ENCODE data around the gene GPR139.

The GPR139 gene

GRCh38 chr16:20040011-20040410 lies 33.7 kb downstream of the GPR139 start:
- CTCF ChIA-PET, result no interaction called here
- POLR2A ChIA-PET, result no interaction called here
- TF ChIP-seq ARNT (IDR thresholded peaks at IDR 0.05) (no peak), BHLHE40 (IDR thresholded peaks at IDR 0.05; ENCODE audit: borderline replicate concordance) (no peak), CTBP1 (IDR thresholded peaks at IDR 0.05; ENCODE audit: borderline replicate concordance) (no peak), PKNOX1 (IDR thresholded peaks at IDR 0.05) (no peak), ZNF384 (IDR thresholded peaks at IDR 0.05) (no peak), L3MBTL2 (conservative IDR thresholded peaks at IDR 0.05) (no peak), SUZ12 (IDR thresholded peaks at IDR 0.05) (no peak), FOXK2 (IDR thresholded peaks at IDR 0.05) (no peak)
- DNase-seq (ENCODE audit: extremely low spot score), result no peak

GRCh38 chr16:20029611-20030010 lies 44.1 kb downstream of the GPR139 start:
- no peak for TF ChIP-seq CTBP1 (IDR thresholded peaks at IDR 0.05; ENCODE audit: borderline replicate concordance)
- no peak for TF ChIP-seq FOXK2 (IDR thresholded peaks at IDR 0.05)
- TF ChIP-seq PKNOX1 (IDR thresholded peaks at IDR 0.05), result no peak
- TF ChIP-seq NFRKB (IDR thresholded peaks at IDR 0.05), result no peak
- no peak for TF ChIP-seq BHLHE40 (IDR thresholded peaks at IDR 0.05; ENCODE audit: borderline replicate concordance)
- no peak for TF ChIP-seq ELF4 (IDR thresholded peaks at IDR 0.05)
- TF ChIP-seq FOXA1 (IDR thresholded peaks at IDR 0.05), result no peak
- TF ChIP-seq ARNT (IDR thresholded peaks at IDR 0.05), result no peak
- no peak for TF ChIP-seq LEF1 (IDR thresholded peaks at IDR 0.05; ENCODE audit: borderline replicate concordance)
- no peak for TF ChIP-seq SUZ12 (IDR thresholded peaks at IDR 0.05)
- TF ChIP-seq ZNF384 (IDR thresholded peaks at IDR 0.05), result no peak
- TF ChIP-seq HDGF (IDR thresholded peaks at IDR 0.05; ENCODE audit: borderline replicate concordance), result no peak
- TF ChIP-seq FOXM1 (IDR thresholded peaks at IDR 0.05; ENCODE audit: borderline replicate concordance), result no peak
- no peak for TF ChIP-seq SP1 (IDR thresholded peaks at IDR 0.05)
- ChIA-PET CTCF (no interaction called here), POLR2A (no interaction called here)
- DNase-seq (ENCODE audit: extremely low spot score), result no peak

- ChIA-PET POLR2A (no interaction called here), CTCF (no interaction called here)
- TF ChIP-seq CTBP1 (IDR thresholded peaks at IDR 0.05; ENCODE audit: borderline replicate concordance) (no peak), NFRKB (IDR thresholded peaks at IDR 0.05) (no peak), ELF4 (IDR thresholded peaks at IDR 0.05) (no peak), TARDBP (IDR thresholded peaks at IDR 0.05) (no peak), SP1 (IDR thresholded peaks at IDR 0.05) (no peak), ZNF384 (IDR thresholded peaks at IDR 0.05) (no peak), LEF1 (IDR thresholded peaks at IDR 0.05; ENCODE audit: borderline replicate concordance) (no peak), FOXM1 (IDR thresholded peaks at IDR 0.05; ENCODE audit: borderline replicate concordance) (no peak), SUZ12 (IDR thresholded peaks at IDR 0.05) (no peak), HDGF (IDR thresholded peaks at IDR 0.05; ENCODE audit: borderline replicate concordance) (no peak), BHLHE40 (IDR thresholded peaks at IDR 0.05; ENCODE audit: borderline replicate concordance) (no peak), FOXK2 (IDR thresholded peaks at IDR 0.05) (no peak), FOXA1 (IDR thresholded peaks at IDR 0.05) (no peak), L3MBTL2 (conservative IDR thresholded peaks at IDR 0.05) (no peak), PKNOX1 (IDR thresholded peaks at IDR 0.05) (no peak), ARNT (IDR thresholded peaks at IDR 0.05) (no peak)
Measured at GRCh38 chr16:20026361-20027072, 47.2 kb downstream of the GPR139 start.

GRCh38 chr16:20023190-20023589 lies 50.5 kb downstream of the GPR139 start:
- TF ChIP-seq ELF4 (IDR thresholded peaks at IDR 0.05) (no peak), BHLHE40 (IDR thresholded peaks at IDR 0.05; ENCODE audit: borderline replicate concordance) (no peak), TARDBP (IDR thresholded peaks at IDR 0.05) (no peak), PKNOX1 (IDR thresholded peaks at IDR 0.05) (no peak), LEF1 (IDR thresholded peaks at IDR 0.05; ENCODE audit: borderline replicate concordance) (no peak)
- CTCF ChIA-PET, result no interaction called here
- no peak for DNase-seq (ENCODE audit: extremely low spot score)
- POLR2A ChIA-PET, result no interaction called here

More at GRCh38 chr16:20026361-20027072, 47.2 kb downstream of the GPR139 start:
- DNase-seq (ENCODE audit: extremely low spot score), result no peak

- ChIA-PET POLR2A (no interaction called here), CTCF (no interaction called here)
- TF ChIP-seq FOXM1 (IDR thresholded peaks at IDR 0.05; ENCODE audit: borderline replicate concordance) (no peak), HDGF (IDR thresholded peaks at IDR 0.05; ENCODE audit: borderline replicate concordance) (no peak), NFRKB (IDR thresholded peaks at IDR 0.05) (no peak), LEF1 (IDR thresholded peaks at IDR 0.05; ENCODE audit: borderline replicate concordance) (no peak), ARNT (IDR thresholded peaks at IDR 0.05) (no peak), SUZ12 (IDR thresholded peaks at IDR 0.05) (no peak)
- DNase-seq (ENCODE audit: extremely low spot score), result no peak
Measured at GRCh38 chr16:20020976-20021375, 52.7 kb downstream of the GPR139 start.

- POLR2A ChIA-PET, result no interaction called here
- TF ChIP-seq LEF1 (IDR thresholded peaks at IDR 0.05; ENCODE audit: borderline replicate concordance), result no peak
- no peak for TF ChIP-seq ARNT (IDR thresholded peaks at IDR 0.05)
- no peak for TF ChIP-seq CTBP1 (IDR thresholded peaks at IDR 0.05; ENCODE audit: borderline replicate concordance)
- no peak for TF ChIP-seq SUZ12 (IDR thresholded peaks at IDR 0.05)
- TF ChIP-seq FOXA1 (IDR thresholded peaks at IDR 0.05), result no peak
- TF ChIP-seq SP1 (IDR thresholded peaks at IDR 0.05), result no peak
- no peak for TF ChIP-seq FOXK2 (IDR thresholded peaks at IDR 0.05)
- no peak for TF ChIP-seq ELF4 (IDR thresholded peaks at IDR 0.05)
- TF ChIP-seq ZNF384 (IDR thresholded peaks at IDR 0.05), result no peak
- no peak for TF ChIP-seq TARDBP (IDR thresholded peaks at IDR 0.05)
- TF ChIP-seq PKNOX1 (IDR thresholded peaks at IDR 0.05), result no peak
- TF ChIP-seq L3MBTL2 (conservative IDR thresholded peaks at IDR 0.05), result no peak
- TF ChIP-seq HDGF (IDR thresholded peaks at IDR 0.05; ENCODE audit: borderline replicate concordance), result no peak
- TF ChIP-seq BHLHE40 (IDR thresholded peaks at IDR 0.05; ENCODE audit: borderline replicate concordance), result no peak
- no peak for TF ChIP-seq FOXM1 (IDR thresholded peaks at IDR 0.05; ENCODE audit: borderline replicate concordance)
- TF ChIP-seq NFRKB (IDR thresholded peaks at IDR 0.05), result no peak
- DNase-seq (ENCODE audit: extremely low spot score), result no peak
- CTCF ChIA-PET, result no interaction called here
Measured at GRCh38 chr16:20020083-20020482, 53.6 kb downstream of the GPR139 start.
